Tibial artery (tissue), 4 donors: ENCODE measurements around the gene FUZ.

Source experiments
- DNase-seq, 2 donors: peaks; one replicate each; pipeline ENCODE4 v3.0.0-alpha.2; 2019
- H3K27ac ChIP-seq, 2 donors: fragments of 200-600 bp; sonication (generic) in 1 of 2; 1 replicate in 1 of 2; 2 replicates in 1 of 2; pipeline ENCODE4 v1.5.1; 2018 to 2019; ENCODE audit warnings: mild to moderate bottlenecking in 1 of 2
- H3K27me3 ChIP-seq, 2 donors: fragments of 200-600 bp; sonication (generic) in 1 of 2; one replicate each; pipeline versions ENCODE4 v1.5.1 to v1.6.0; 2016 to 2019
- H3K36me3 ChIP-seq, 3 donors: fragments of 200-600 bp; sonication (generic) in 2 of 3; one replicate each; pipeline ENCODE4 v1.5.1; 2016 to 2019; ENCODE audit warnings: mild to moderate bottlenecking in 2 of 3
- H3K4me1 ChIP-seq, 4 donors: fragments of 200-600 bp; sonication (generic) in 2 of 4; 1 replicate in 3 of 4; 2 replicates in 1 of 4; pipeline ENCODE4 v1.5.1; 2016 to 2019
- H3K4me3 ChIP-seq, 2 donors: fragments of 200-600 bp; sonication (generic) in 1 of 2; 1 replicate in 1 of 2; 2 replicates in 1 of 2; pipeline ENCODE4 v1.5.1; 2018 to 2019; ENCODE audit warnings: mild to moderate bottlenecking in 2 of 2
- H3K9me3 ChIP-seq, 3 donors: fragments of 200-600 bp; sonication (generic) in 1 of 3; one replicate each; pipeline ENCODE4 v1.5.1; 2016 to 2019
- CTCF ChIP-seq, 2 experiments: fragments of 200-600 bp in 1 of 2; fragments of 450-650 bp in 1 of 2; IDR thresholded peaks; one replicate each; pipeline ENCODE4 v1.5.1; 2017 to 2019; ENCODE audit warnings: antibody characterized with exemption in 2 of 2, mild to moderate bottlenecking in 1 of 2, moderate library complexity in 1 of 2
- intact Hi-C: fragments of 100-400 bp; cut with DNase I; formaldehyde crosslinking; loops from one replicate; pipeline ENCODE4 v1.15.0; 2023; ENCODE audit warnings: low total_unique reads

Gene FUZ

DNA sequence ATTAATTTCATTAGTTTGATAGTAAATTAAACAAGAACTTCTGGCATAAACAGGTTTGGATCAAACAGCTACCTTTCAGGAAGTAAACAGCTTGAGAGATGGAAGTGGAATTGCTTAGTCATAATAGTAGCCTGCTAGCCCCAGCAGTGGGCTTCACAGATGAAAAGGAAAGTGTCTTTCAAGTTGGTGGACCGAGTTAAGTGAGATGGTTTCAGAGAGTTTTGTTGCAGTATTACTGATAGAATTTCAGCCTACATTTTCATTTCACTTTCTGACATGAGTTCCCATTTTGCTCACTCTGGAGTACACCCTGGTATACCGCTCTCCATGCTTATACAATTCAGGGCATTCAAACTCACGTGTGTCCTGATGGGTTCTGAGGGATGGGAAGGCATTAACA, 35.8 kb upstream of the FUZ start:
- Histone ChIP-seq H3K27me3 (no peaks in the 10 kb centered on the region), H3K4me3 (no peak overlapping the region), H3K27ac (no peak overlapping the region), H3K36me3 (no peaks in the 10 kb centered on the region), H3K9me3 (no peaks in the 10 kb centered on the region), H3K4me1 (peaks cover 0 to 29% (median 23%) of the 10 kb centered on the region in 4 donors)
- no peak for TF ChIP-seq CTCF (IDR thresholded peaks at IDR 0.05)
- DNase-seq, result no peak
- intact Hi-C loops, result no loop called here

- no peak overlapping the region for H3K4me3 ChIP-seq
- H3K27ac ChIP-seq, result no peak overlapping the region
- no peaks in the 10 kb centered on the region for H3K36me3 ChIP-seq
- no peaks in the 10 kb centered on the region for H3K9me3 ChIP-seq
- DNase-seq, result no peak
- intact Hi-C loops, result no loop called here
- no peak for TF ChIP-seq CTCF (IDR thresholded peaks at IDR 0.05)
- H3K4me1 ChIP-seq, result peaks cover 0 to 20% (median 18%) of the 10 kb centered on the region in 4 donors
- no peaks in the 10 kb centered on the region for H3K27me3 ChIP-seq
These were observed 34.9 kb upstream of the FUZ start for GRCh38 chr19:49847731-49848696.

DNA sequence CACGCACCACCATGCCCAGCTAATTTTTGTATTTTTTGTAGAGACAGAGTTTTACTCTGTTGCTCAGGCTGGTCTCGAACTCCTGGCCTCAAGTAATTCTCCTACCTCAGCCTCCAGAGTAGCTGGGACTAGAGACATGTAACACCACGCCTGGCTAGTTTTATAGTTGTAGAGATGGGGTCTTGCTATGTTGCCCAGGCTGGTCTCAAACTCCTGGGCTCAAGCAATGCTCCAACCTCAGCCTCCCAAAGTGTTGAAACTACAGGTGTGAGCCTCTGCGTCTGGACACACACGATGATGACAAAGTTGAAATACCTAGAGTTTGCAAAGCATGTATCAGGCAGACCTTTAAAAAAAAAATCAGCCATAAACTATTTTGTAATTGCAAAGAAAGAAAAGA, 33.3 kb upstream of the FUZ start:
- no peak for DNase-seq

DNA sequence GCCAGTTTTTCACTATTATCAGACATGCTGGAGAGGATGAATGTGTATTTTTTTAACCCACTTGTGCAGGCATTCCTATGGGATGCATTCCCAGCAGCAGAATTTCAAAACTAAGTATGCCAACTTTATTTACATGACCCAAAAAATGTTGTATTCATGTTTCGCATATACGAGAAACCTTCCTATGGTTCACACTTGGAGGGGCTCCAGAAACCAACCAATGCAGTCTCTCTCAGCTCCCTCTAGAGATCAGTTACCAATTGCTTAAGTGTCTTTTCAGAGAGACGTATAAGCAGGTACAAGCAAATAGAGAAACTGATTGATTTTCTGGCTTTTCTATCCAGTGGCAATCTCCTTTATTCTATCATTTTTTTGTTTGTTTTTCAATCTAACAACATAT, 32.3 kb upstream of the FUZ start:
- intact Hi-C loops, result no loop called here
- Histone ChIP-seq H3K36me3 (peaks cover 0 to 9% (median 5%) of the 10 kb centered on the region in 3 donors), H3K27ac (no peak overlapping the region), H3K4me3 (no peak overlapping the region), H3K27me3 (no peaks in the 10 kb centered on the region), H3K9me3 (no peaks in the 10 kb centered on the region), H3K4me1 (peaks cover 0 to 7% (median 5%) of the 10 kb centered on the region in 4 donors)
- no peak for DNase-seq
- no peak for TF ChIP-seq CTCF (IDR thresholded peaks at IDR 0.05)

More for the DNA sequence above, 33.3 kb upstream of the FUZ start:
- H3K4me3 ChIP-seq, result no peak overlapping the region
- no peaks in the 10 kb centered on the region for H3K9me3 ChIP-seq
- no peak overlapping the region for H3K27ac ChIP-seq
- peaks cover 0 to 7% (median 5%) of the 10 kb centered on the region in 4 donors for H3K4me1 ChIP-seq
- intact Hi-C loops, result no loop called here
- no peaks in the 10 kb centered on the region for H3K27me3 ChIP-seq
- H3K36me3 ChIP-seq, result no peaks in the 10 kb centered on the region
- no peak for TF ChIP-seq CTCF (IDR thresholded peaks at IDR 0.05)

GRCh38 chr19:49844138-49845095, 31.3 kb upstream of the FUZ start:
- Histone ChIP-seq H3K4me1 (no peaks in the 10 kb centered on the region), H3K36me3 (peaks cover 6 to 16% (median 9%) of the 10 kb centered on the region in 3 donors), H3K27me3 (no peaks in the 10 kb centered on the region), H3K4me3 (no peak overlapping the region), H3K27ac (no peak overlapping the region), H3K9me3 (no peaks in the 10 kb centered on the region)
- TF ChIP-seq CTCF (IDR thresholded peaks at IDR 0.05), result no peak
- no peak for DNase-seq
- intact Hi-C loops, result no loop called here
